Neural crest cell (in vitro differentiated cells): ENCODE measurements around the gene ZNF503. TPM values are rescaled to one million over a fixed set of nuclear protein-coding genes. Genes with fewer than 3 reads are reported as not detected.
A peak's percentile ranks its signal among the peaks of the same experiment; 100 is the strongest.

Experiments used
- DNase-seq: peaks from one replicate; pipeline ENCODE4 v3.0.0; 2021; ENCODE audit warnings: low read depth, mixed read lengths, low spot score
- H3K27ac Mint-ChIP-seq: one replicate; pipeline ENCODE4 v1.8.0; 2021; ENCODE audit warnings: mild to moderate bottlenecking, mixed read lengths; ENCODE audit not compliant: unreplicated experiment
- H3K27me3 Mint-ChIP-seq: 2 replicates; pipeline ENCODE4 v1.8.0; 2021; ENCODE audit warnings: low read depth, mild to moderate bottlenecking, mixed read lengths
- H3K36me3 Mint-ChIP-seq: 2 replicates; pipeline ENCODE4 v1.8.0; 2021; ENCODE audit warnings: low read depth, mild to moderate bottlenecking, mixed read lengths
- H3K4me1 Mint-ChIP-seq: 2 replicates; pipeline ENCODE4 v1.8.0; 2021; ENCODE audit warnings: mixed read lengths
- H3K4me3 Mint-ChIP-seq: one replicate; pipeline ENCODE4 v1.8.0; 2021; ENCODE audit warnings: mild to moderate bottlenecking, mixed read lengths
- H3K9me3 Mint-ChIP-seq: 2 replicates; pipeline ENCODE4 v1.8.0; 2021; ENCODE audit warnings: mixed read lengths
- total RNA-seq: library from RNA; stranded (reverse); gene quantifications from 2 replicates; pipeline ENCODE4 v1.2.1, GENCODE V29; 2021
- TF ChIP-seq, protein P1 (sequence below): fragments of 200-600 bp; sonication (generic); conservative IDR thresholded peaks from 2 replicates; pipeline ENCODE4 v1.5.0; 2021; ENCODE audit warnings: antibody characterized with exemption, mild to moderate bottlenecking

The ZNF503 gene
- total RNA-seq, 1 donor from 2014 or later: 15.9 TPM

- Mint-ChIP-seq H3K9me3 (peaks cover 4% of the 10 kb centered on the region), H3K27ac (no peak overlapping the region), H3K27me3 (peaks cover 25% of the 10 kb centered on the region), H3K4me1 (peaks cover 19% of the 10 kb centered on the region), H3K36me3 (peaks cover 4% of the 10 kb centered on the region), H3K4me3 (no peak overlapping the region)
- no peak for DNase-seq
- TF ChIP-seq, protein P1, sequence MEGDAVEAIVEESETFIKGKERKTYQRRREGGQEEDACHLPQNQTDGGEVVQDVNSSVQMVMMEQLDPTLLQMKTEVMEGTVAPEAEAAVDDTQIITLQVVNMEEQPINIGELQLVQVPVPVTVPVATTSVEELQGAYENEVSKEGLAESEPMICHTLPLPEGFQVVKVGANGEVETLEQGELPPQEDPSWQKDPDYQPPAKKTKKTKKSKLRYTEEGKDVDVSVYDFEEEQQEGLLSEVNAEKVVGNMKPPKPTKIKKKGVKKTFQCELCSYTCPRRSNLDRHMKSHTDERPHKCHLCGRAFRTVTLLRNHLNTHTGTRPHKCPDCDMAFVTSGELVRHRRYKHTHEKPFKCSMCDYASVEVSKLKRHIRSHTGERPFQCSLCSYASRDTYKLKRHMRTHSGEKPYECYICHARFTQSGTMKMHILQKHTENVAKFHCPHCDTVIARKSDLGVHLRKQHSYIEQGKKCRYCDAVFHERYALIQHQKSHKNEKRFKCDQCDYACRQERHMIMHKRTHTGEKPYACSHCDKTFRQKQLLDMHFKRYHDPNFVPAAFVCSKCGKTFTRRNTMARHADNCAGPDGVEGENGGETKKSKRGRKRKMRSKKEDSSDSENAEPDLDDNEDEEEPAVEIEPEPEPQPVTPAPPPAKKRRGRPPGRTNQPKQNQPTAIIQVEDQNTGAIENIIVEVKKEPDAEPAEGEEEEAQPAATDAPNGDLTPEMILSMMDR: no peak
These were observed 33.7 kb upstream of the ZNF503 start for GRCh38 chr10:75435291-75435690.

DNA sequence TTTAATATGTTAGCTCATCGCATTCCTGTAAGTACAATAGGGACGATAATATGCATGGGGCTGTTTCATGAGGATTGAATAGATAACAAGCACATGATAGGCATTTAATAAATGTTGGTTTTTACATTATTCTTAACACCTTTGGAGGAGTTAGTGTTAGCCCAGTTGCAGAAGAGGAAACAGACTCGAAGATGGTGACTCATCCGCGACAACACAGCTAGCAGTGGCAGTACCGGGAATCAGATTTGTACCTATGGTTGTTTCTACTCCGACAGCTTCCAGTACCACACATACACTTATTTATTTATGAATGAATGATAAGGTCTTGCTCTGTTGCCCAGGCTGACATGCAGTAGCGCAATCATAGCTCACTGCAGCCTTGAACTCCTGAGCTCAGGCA, 32.7 kb upstream of the ZNF503 start:
- H3K27me3 Mint-ChIP-seq: peaks cover 29% of the 10 kb centered on the region
- no peak overlapping the region for H3K27ac Mint-ChIP-seq
- no peak overlapping the region for H3K4me3 Mint-ChIP-seq
- H3K9me3 Mint-ChIP-seq: no peaks in the 10 kb centered on the region
- DNase-seq: no peak
- TF ChIP-seq, protein P1: no peak
- H3K4me1 Mint-ChIP-seq: peaks cover 26% of the 10 kb centered on the region
- no peaks in the 10 kb centered on the region for H3K36me3 Mint-ChIP-seq

- Mint-ChIP-seq H3K36me3 (no peaks in the 10 kb centered on the region), H3K4me3 (peak overlapping the region; percentile 52), H3K27ac (no peak overlapping the region), H3K27me3 (peaks cover 29% of the 10 kb centered on the region), H3K9me3 (no peaks in the 10 kb centered on the region), H3K4me1 (peaks cover 33% of the 10 kb centered on the region)
- no peak for DNase-seq
- TF ChIP-seq, protein P1: no peak
These were observed 31.7 kb upstream of the ZNF503 start for GRCh38 chr10:75433216-75433615.

- Mint-ChIP-seq H3K4me3 (no peak overlapping the region), H3K4me1 (peaks cover 38% of the 10 kb centered on the region), H3K36me3 (no peaks in the 10 kb centered on the region), H3K27ac (no peak overlapping the region), H3K27me3 (peaks cover 29% of the 10 kb centered on the region), H3K9me3 (no peaks in the 10 kb centered on the region)
- TF ChIP-seq, protein P1: no peak
- DNase-seq: no peak
These were observed 31.2 kb upstream of the ZNF503 start for GRCh38 chr10:75432763-75433162.

DNA sequence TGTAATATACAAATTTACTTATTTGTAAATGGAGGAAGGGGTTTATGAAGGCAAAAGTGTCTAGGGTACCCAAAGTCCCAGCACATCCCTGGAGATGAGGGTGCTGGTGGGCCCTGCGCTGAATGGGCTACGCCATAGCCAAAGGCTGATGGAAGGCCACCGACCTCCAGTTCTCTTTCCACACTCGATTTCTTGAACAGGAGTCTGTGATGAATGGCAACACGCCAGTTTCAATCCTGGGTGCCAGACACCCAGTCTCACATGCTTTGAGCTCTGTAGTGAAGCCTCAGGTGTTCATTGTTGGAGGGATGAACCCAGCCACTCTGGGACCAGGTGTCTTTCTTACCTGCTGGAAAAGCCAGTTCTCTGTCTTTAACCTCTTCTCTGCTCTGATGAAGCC, 30.6 kb upstream of the ZNF503 start:
- peaks cover 41% of the 10 kb centered on the region for H3K4me1 Mint-ChIP-seq
- no peaks in the 10 kb centered on the region for H3K9me3 Mint-ChIP-seq
- TF ChIP-seq, protein P1: no peak
- peak overlapping the region; percentile 82 for H3K4me3 Mint-ChIP-seq
- H3K27me3 Mint-ChIP-seq: peaks cover 29% of the 10 kb centered on the region
- H3K27ac Mint-ChIP-seq: no peak overlapping the region
- no peak for DNase-seq
- H3K36me3 Mint-ChIP-seq: no peaks in the 10 kb centered on the region
